Calu3 (cell line): ENCODE measurements around the gene FBXW8. TPM values are rescaled to one million over a fixed set of nuclear protein-coding genes. Genes with fewer than 3 reads are reported as not detected.

ENCODE experiments used
- Bru-seq: library from RNA; stranded (reverse); fragments of 400-500 nt; gene quantifications from one replicate; lab custom pipeline; 2021; lab: Mats Ljungman, UMichigan
- BruChase-seq, 2 experiments: library from RNA; stranded (reverse); fragments of 400-500 nt; gene quantifications; one replicate each; lab custom pipeline; 2021; lab: Mats Ljungman, UMichigan
- BruUV-seq: library from RNA; stranded (reverse); fragments of 400-500 nt; replicated peaks from 2 replicates; lab custom pipeline; 2021; lab: Mats Ljungman, UMichigan
- CTCF ChIA-PET: fragments of 300-600 bp; sonication (Branson Sonifier 250); formaldehyde crosslinking; loops from one replicate; lab custom pipeline; 2022; ENCODE audit warnings: antibody characterized with exemption; lab: Charles Lee
- DNase-seq: peaks from one replicate; pipeline ENCODE4 v3.0.0; 2022
- H3K27ac Mint-ChIP-seq: one replicate; pipeline ENCODE4 v1.8.0; 2022; ENCODE audit warnings: mixed read lengths; ENCODE audit not compliant: unreplicated experiment
- H3K27me3 Mint-ChIP-seq: one replicate; pipeline ENCODE4 v1.8.0; 2022; ENCODE audit warnings: mixed read lengths; ENCODE audit not compliant: unreplicated experiment
- H3K36me3 Mint-ChIP-seq: one replicate; pipeline ENCODE4 v1.8.0; 2022; ENCODE audit warnings: mild to moderate bottlenecking, moderate library complexity, mixed read lengths; ENCODE audit not compliant: insufficient read depth, unreplicated experiment
- H3K4me1 Mint-ChIP-seq: one replicate; pipeline ENCODE4 v1.8.0; 2022; ENCODE audit warnings: mild to moderate bottlenecking, low read depth, mixed read lengths; ENCODE audit not compliant: unreplicated experiment
- H3K4me3 Mint-ChIP-seq: one replicate; pipeline ENCODE4 v1.8.0; 2022; ENCODE audit warnings: mild to moderate bottlenecking, low read depth, moderate library complexity, mixed read lengths; ENCODE audit not compliant: unreplicated experiment
- H3K9me3 Mint-ChIP-seq: one replicate; pipeline ENCODE4 v1.8.0; 2022; ENCODE audit warnings: low read depth, mixed read lengths; ENCODE audit not compliant: unreplicated experiment
- intact Hi-C: fragments of 100-400 bp; cut with micrococcal nuclease; formaldehyde crosslinking; loops from one replicate; pipeline ENCODE4 v1.10.0; 2022; ENCODE audit not compliant: unreplicated experiment
- long read RNA-seq: library from polyadenylated mRNA; stranded (forward); transcript quantifications from one replicate; pipeline ENCODE4 v2.0.0, GENCODE V29; 2022
- total RNA-seq: library from RNA; stranded (reverse); gene quantifications from 2 replicates; pipeline ENCODE4 v1.2.3, GENCODE V29; 2022
- TF ChIP-seq, protein P1 (sequence below): fragments of 200-600 bp; IDR thresholded peaks from one replicate; pipeline ENCODE4 v1.8.0; 2022; ENCODE audit warnings: antibody characterized with exemption; ENCODE audit not compliant: unreplicated experiment

The FBXW8 gene, protein sequence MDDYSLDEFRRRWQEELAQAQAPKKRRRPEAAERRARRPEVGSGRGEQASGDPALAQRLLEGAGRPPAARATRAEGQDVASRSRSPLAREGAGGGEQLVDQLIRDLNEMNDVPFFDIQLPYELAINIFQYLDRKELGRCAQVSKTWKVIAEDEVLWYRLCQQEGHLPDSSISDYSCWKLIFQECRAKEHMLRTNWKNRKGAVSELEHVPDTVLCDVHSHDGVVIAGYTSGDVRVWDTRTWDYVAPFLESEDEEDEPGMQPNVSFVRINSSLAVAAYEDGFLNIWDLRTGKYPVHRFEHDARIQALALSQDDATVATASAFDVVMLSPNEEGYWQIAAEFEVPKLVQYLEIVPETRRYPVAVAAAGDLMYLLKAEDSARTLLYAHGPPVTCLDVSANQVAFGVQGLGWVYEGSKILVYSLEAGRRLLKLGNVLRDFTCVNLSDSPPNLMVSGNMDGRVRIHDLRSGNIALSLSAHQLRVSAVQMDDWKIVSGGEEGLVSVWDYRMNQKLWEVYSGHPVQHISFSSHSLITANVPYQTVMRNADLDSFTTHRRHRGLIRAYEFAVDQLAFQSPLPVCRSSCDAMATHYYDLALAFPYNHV
- total RNA-seq (18.1 and 18.2 TPM in 2 replicates), Bru-seq, nascent RNA (percentile 88 among the genes with signal in this experiment), BruChase-seq, experiment 1, labeled RNA remaining after a 6-hour chase (percentile 81 among the genes with signal in this experiment), BruChase-seq, experiment 2, labeled RNA remaining after a 2-hour chase (percentile 78 among the genes with signal in this experiment)
- long read RNA-seq, full-length matches to known transcripts, result 3 of 41 reads
- long read RNA-seq, partial matches to known transcripts, result 9 of 41 reads
- long read RNA-seq, other reads (novel, unspliced or antisense), result 29 of 41 reads

DNA sequence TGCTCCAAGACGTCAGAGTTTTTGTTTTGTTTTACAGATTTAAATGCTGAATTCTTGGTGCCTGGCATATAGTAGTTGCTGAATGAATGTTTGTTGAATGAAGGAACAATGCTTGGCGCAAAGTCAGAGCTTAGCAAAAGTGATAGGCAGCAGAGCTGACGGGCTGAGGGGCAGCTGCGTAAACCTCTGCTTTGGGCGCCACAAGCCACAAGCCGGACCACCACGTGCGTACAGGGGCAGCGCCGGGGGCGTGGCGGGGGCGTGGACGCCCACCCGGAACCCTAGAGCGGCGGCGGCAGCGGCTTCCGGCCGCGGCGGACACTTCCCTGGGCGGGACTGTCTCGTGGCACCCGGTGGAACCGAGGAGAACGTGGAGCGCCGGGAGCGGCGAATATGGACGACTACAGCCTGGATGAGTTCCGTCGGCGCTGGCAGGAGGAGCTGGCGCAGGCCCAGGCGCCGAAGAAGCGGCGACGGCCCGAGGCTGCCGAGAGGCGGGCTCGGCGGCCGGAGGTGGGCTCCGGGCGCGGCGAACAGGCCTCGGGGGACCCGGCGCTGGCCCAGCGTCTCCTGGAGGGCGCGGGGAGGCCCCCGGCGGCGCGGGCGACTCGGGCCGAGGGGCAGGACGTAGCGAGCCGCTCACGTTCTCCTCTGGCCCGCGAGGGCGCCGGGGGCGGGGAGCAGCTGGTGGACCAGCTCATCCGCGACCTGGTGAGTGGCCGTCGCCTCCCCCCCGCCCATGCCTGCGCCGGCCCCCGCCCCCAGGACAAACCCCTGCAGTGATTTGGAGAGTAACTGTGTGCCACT, at the start of gene FBXW8:
Gene FBXW8 (plus strand): TSS at position 306 of the 807 bp plus-strand sequence. CDS start 88 bp downstream, at position 394.
- peak; percentile 87 for DNase-seq
- H3K9me3 Mint-ChIP-seq, result no peaks in the 10 kb centered on the region
- peaks cover 31% of the 10 kb centered on the region for H3K27me3 Mint-ChIP-seq
- BruUV-seq, result no TSS peak
- CTCF ChIA-PET, result no interaction called here
- TF ChIP-seq, protein P1, sequence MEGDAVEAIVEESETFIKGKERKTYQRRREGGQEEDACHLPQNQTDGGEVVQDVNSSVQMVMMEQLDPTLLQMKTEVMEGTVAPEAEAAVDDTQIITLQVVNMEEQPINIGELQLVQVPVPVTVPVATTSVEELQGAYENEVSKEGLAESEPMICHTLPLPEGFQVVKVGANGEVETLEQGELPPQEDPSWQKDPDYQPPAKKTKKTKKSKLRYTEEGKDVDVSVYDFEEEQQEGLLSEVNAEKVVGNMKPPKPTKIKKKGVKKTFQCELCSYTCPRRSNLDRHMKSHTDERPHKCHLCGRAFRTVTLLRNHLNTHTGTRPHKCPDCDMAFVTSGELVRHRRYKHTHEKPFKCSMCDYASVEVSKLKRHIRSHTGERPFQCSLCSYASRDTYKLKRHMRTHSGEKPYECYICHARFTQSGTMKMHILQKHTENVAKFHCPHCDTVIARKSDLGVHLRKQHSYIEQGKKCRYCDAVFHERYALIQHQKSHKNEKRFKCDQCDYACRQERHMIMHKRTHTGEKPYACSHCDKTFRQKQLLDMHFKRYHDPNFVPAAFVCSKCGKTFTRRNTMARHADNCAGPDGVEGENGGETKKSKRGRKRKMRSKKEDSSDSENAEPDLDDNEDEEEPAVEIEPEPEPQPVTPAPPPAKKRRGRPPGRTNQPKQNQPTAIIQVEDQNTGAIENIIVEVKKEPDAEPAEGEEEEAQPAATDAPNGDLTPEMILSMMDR, result no peak
- H3K4me1 Mint-ChIP-seq, result peaks cover 36% of the 10 kb centered on the region
- H3K27ac Mint-ChIP-seq, result peak within 1 kb of the TSS; percentile 59
- H3K36me3 Mint-ChIP-seq, result peaks cover 30% of the 10 kb centered on the region
- peak within 1 kb of the TSS; percentile 71 for H3K4me3 Mint-ChIP-seq
- intact Hi-C loops, result no loop called here

DNA sequence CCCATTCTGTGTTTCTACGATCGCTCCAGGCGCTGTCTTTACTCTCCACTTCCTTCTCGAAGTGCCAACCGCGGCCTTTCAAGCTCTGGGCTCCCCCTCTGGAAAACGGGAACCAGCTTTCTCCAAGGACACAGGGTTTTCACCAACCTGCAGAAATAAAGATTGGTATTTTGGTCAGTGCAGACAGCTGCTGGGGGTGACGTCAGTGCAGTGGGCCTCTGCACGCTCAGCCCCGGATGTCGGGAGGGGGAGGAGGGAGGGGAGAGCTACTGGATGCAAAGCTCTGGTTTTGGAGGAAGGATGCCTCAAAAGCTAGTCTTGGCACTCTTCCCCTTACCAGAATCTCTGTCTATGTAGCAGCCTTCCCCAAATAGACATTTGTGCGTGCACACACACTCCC, 49.4 kb upstream of the FBXW8 start:
- CTCF ChIA-PET, result interaction anchor here (0.9 kb wide), 1 partner anchor 12 kb away, joined by 3 read pairs; no protein-coding TSS in a partner anchor
- Mint-ChIP-seq H3K27ac (no peak overlapping the region), H3K4me1 (peaks cover 17% of the 10 kb centered on the region), H3K4me3 (no peak overlapping the region), H3K9me3 (no peaks in the 10 kb centered on the region), H3K36me3 (no peaks in the 10 kb centered on the region), H3K27me3 (peaks cover 63% of the 10 kb centered on the region)
- TF ChIP-seq, protein P1, result no peak
- intact Hi-C loops, result no loop called here
- DNase-seq, result no peak
- BruUV-seq, result no TSS peak

DNA sequence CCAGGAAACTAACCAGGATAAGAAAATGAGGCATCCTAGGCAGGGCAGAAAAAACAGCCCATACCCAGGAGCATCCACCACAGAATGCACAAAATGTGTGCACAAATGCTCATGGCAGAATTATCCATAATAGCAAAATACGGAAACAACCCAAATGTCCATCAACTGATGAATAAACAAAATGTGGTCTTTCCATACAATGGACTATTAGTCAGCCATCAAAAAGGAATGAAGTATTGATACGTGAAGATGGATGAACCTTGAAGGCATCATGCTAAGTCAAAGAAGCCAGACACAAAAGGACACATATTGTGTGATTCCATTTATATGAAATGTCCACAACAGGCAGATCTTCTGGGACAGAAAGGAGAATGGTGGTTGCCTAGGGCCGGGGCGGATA, 48.6 kb upstream of the FBXW8 start:
- CTCF ChIA-PET, result no interaction called here
- intact Hi-C loops, result no loop called here
- peaks cover 17% of the 10 kb centered on the region for H3K4me1 Mint-ChIP-seq

More for the DNA sequence above, 48.6 kb upstream of the FBXW8 start:
- no peaks in the 10 kb centered on the region for H3K36me3 Mint-ChIP-seq
- H3K27ac Mint-ChIP-seq, result no peak overlapping the region
- no peaks in the 10 kb centered on the region for H3K9me3 Mint-ChIP-seq
- no TSS peak for BruUV-seq
- peaks cover 62% of the 10 kb centered on the region for H3K27me3 Mint-ChIP-seq
- no peak for DNase-seq
- H3K4me3 Mint-ChIP-seq, result no peak overlapping the region
- TF ChIP-seq, protein P1, result no peak
